ENCODE data around the gene RNU7-1.

DNA sequence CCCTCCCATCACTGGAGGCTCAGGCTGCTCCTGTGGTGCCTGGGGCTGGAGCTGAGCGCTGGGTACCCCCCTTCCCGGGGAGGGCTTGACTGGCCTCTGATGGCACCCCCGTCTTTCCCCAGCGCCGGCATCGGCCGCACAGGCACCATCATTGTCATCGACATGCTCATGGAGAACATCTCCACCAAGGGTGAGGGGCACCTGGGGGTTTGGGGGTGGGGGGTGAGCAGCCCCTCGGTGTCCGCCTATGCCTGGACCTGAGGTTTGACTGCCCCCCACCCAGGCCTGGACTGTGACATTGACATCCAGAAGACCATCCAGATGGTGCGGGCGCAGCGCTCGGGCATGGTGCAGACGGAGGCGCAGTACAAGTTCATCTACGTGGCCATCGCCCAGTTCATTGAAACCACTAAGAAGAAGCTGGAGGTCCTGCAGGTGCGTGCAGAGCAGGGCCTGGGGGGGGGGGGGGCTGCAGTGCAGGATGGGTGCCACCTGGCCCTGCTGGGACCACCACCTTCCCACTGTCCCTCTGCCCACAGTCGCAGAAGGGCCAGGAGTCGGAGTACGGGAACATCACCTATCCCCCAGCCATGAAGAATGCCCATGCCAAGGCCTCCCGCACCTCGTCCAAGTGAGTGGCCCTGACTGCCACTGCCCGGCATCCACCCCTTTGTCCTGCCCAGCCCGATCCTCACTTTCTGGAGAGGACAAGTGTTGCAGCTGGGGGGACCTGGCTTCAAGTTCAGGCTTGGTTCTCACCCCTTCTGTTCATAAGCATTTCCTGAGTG lies 16.4 kb downstream of the RNU7-1 start:
- TF ChIP-seq, protein P1, sequence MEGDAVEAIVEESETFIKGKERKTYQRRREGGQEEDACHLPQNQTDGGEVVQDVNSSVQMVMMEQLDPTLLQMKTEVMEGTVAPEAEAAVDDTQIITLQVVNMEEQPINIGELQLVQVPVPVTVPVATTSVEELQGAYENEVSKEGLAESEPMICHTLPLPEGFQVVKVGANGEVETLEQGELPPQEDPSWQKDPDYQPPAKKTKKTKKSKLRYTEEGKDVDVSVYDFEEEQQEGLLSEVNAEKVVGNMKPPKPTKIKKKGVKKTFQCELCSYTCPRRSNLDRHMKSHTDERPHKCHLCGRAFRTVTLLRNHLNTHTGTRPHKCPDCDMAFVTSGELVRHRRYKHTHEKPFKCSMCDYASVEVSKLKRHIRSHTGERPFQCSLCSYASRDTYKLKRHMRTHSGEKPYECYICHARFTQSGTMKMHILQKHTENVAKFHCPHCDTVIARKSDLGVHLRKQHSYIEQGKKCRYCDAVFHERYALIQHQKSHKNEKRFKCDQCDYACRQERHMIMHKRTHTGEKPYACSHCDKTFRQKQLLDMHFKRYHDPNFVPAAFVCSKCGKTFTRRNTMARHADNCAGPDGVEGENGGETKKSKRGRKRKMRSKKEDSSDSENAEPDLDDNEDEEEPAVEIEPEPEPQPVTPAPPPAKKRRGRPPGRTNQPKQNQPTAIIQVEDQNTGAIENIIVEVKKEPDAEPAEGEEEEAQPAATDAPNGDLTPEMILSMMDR (IDR thresholded peaks at IDR 0.05; ENCODE audit: borderline replicate concordance, extremely low read depth, low read length, poor library complexity, severe bottlenecking) = no peak
- no peak for TF ChIP-seq EZH2 (IDR thresholded peaks at IDR 0.05; ENCODE audit: borderline replicate concordance, low read depth, low read length, severe bottlenecking)
